Retinal pigment epithelial cell (primary cell): ENCODE results near the gene DCDC2B.
"Not testable (repeated sequence)": the region's sequence is repeated elsewhere in the genome, so short reads cannot be mapped to it uniquely, and the experiment has no call there.

Experiments
- DNase-seq: peaks from one replicate; pipeline ENCODE4 v3.0.0-alpha.2; 2010; ENCODE audit warnings: low read depth
- H3K4me3 ChIP-seq: 2 replicates; pipeline ENCODE4 v1.5.1; 2011; ENCODE audit warnings: mild to moderate bottlenecking, low read length, control low read depth, moderate library complexity
- CTCF ChIP-seq: conservative IDR thresholded peaks from 2 replicates; pipeline ENCODE4 v1.5.1; 2011; ENCODE audit warnings: low read depth, low read length, control low read depth, inconsistent platforms

The DCDC2B gene

DNA sequence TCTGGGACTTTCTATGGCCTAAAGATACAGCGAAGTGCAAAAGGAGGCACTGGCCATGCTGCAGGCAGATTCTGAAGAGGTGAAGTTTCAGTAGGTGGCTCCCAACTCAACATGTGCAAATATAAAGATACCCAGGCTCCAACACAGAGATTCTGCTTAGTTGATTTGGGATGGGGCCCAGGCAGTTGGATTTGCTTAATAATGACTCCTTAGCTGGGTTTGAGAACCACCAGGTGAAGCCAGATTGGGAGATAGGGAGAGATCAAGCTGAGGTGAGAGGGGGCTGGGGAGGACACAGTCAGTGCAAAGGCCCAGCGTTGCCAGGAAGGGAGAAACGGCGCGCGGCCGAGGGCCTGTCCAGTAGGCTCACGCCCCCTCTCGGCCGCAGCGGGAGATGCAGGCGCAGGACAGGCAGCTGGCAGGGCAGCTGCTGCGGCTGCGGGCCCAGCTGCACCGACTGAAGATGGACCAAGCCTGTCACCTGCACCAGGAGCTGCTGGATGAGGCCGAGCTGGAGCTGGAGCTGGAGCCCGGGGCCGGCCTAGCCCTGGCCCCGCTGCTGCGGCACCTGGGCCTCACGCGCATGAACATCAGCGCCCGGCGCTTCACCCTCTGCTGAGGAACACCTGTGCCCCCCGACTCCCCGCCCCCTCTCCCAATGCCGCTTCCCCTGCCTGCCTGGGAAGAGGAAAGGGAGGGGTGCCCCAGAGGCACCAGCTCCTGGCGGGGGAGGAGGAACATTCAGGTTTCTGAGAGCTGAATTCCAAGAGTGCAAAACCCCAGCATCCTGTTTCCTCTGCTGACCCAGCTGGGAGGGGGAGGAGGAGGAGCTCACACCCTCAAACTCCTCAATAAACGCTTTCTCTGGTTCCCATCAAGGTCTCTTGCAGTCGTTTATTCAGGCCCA, 39.3 kb downstream of the DCDC2B start:
- H3K4me3 ChIP-seq = peak overlapping the region; percentile 22
- TF ChIP-seq CTCF = peak; percentile 84

GRCh38 chr1:32249831-32250525, 41.1 kb downstream of the DCDC2B start:
- no peak for DNase-seq
- no peak overlapping the region for H3K4me3 ChIP-seq
- no peak for TF ChIP-seq CTCF

More for the DNA sequence above, 39.3 kb downstream of the DCDC2B start:
- no peak for DNase-seq

- no peak within 1 kb of the TSS for H3K4me3 ChIP-seq
- no peak for TF ChIP-seq CTCF
- DNase-seq = no peak
Measured at GRCh38 chr1:32250893-32251716, 42.2 kb downstream of the DCDC2B start, which contains the start of gene LCK. LCK (plus strand) TSS chr1:32251265; CDS start chr1:32274330, 23,065 bp downstream.

DNA sequence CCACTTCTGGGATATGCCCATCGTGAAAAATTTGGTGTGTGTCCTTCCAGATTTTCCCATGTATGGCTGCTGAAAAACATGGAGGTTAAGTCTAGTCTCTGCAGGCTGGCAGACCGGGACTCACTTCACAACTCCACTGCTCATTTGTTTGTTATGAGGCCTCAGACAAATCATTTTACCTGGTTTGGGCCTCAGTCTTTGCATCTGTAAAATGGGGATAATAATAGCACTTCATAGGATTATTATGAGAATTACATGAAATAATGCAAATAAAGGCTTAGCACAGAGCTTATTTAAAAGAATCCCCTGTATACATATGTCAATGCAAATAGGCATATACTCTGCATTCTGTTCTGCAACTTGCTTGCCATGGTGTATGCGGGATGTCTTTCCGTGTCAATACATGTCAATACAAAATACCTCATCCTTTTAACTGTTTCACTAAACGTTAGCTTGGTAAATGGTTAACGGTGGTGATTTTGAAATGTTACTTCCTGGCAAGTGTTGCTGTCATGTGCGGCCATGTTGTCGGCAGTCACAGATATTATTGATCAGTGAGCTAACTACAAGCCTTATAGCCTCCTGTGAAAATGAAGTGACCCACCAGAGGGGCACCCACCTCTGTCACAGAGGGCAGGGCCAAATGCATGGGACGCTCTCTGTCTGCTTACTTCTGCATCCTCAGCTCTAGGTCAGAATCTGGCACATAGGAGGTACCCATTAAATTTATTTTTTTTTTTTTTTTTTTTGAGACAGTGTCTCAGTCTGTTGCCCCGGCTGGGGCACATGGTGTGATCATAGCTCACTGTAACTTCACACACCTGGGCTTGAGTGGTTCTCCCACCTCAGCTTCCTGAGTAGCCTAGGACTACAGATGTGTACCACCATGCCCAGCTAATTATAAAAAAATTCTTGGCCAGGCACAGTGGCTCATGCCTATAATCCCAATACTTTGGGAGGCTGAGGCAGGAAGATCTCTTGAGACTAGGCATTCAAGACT, 46.5 kb downstream of the DCDC2B start:
- no peak overlapping the region for H3K4me3 ChIP-seq
- TF ChIP-seq CTCF = no peak
- no peak for DNase-seq

- TF ChIP-seq CTCF = no peak
- DNase-seq = no peak
- H3K4me3 ChIP-seq = no peak overlapping the region
Measured at GRCh38 chr1:32256473-32257226, 47.8 kb downstream of the DCDC2B start.

DNA sequence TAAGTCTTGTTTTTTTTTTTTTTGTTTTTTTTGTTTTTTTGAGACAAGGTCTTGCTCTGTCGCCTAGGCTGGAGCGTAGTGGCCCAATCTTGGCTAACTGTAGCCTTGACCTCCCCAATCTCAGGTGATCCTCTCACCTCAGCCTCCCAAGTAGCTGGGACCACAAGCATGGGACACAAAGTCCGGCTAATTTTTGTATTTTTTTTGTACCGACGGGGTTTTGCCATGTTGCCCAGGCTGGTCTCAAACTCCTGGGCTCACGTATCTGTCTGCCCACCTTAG, 48.3 kb downstream of the DCDC2B start:
- DNase-seq = no peak
- no peak for TF ChIP-seq CTCF
- no peak overlapping the region for H3K4me3 ChIP-seq

GRCh38 chr1:32263236-32263593, 54.3 kb downstream of the DCDC2B start:
- H3K4me3 ChIP-seq, DNase-seq: not testable (repeated sequence)
